Measurements from ENCODE around the gene RBM38. TPM values are rescaled to one million over a fixed set of nuclear protein-coding genes. Genes with fewer than 3 reads are reported as not detected.

Gene RBM38
- total and polyA plus RNA-seq, 9 of the 15 experiments (the other 6 are each of a cell fraction or from before 2014, with no cell fraction given) = 0.28 to 82.4 (median 33.2) TPM

DNA sequence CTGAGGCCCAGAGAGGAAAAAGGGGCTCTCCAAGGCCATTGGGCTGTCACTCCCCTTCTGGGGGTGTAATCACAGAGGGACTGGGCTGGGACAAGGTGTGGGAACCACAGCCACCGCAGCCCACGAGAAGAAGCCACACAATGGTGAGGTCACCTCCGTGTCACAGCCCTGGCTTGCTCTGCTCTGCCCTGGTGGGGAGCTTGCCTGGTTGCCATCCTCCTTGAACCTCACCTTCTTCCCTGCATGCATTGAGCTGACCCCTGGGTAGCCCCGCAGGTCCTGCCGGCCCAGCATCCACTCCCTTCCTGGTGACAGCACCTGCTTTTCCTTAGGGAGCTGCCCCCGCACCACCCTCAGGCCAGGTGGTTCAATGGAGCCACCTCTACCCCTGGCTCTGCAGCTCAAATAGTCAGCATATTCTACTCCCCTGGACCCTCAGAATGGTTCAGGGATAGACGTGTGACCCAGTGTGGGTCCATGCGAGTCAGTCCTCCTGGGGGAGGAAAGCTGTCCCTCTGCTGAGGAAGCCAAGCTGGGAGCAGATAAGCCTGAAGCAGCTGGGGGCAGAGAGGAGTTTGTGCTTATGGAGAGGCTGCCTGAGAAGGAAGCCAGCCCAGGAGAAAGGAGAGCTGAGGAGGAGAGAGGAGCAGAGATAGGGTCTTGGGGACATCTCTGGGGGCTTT lies 21.3 kb downstream of the RBM38 start (continued):
- TF ChIP-seq EGR1 (conservative IDR thresholded peaks at IDR 0.05) (0 out of 2 replicates have a peak, but pooled peaks have one; percentile 8), NR2C1 (IDR thresholded peaks at IDR 0.05) (no peak), NR2C1 (tag; IDR thresholded peaks at IDR 0.05) (0 out of 2 replicates have a peak, but pooled peaks have one; percentile 20), BDP1 (IDR thresholded peaks at IDR 0.05; ENCODE audit: insufficient read depth, insufficient read length) (no peak), ZNF707 (CRISPR knock-in tag; conservative IDR thresholded peaks at IDR 0.05) (no peak), MTF1 (CRISPR knock-in tag; IDR thresholded peaks at IDR 0.05; ENCODE audit: borderline replicate concordance) (no peak), TAF15 (IDR thresholded peaks at IDR 0.05; ENCODE audit: low read depth, low read length) (no peak), HSF4 (CRISPR knock-in tag; IDR thresholded peaks at IDR 0.05; ENCODE audit: borderline replicate concordance) (no peak), POLR2B (IDR thresholded peaks at IDR 0.05; ENCODE audit: low read depth, partially characterized antibody) (no peak), ARID2 (IDR thresholded peaks at IDR 0.05) (no peak), KDM4B (IDR thresholded peaks at IDR 0.05; ENCODE audit: borderline replicate concordance in 2 of 2, low read depth in 1 of 2) (no peak)
- TF ChIP-seq, protein P1, sequence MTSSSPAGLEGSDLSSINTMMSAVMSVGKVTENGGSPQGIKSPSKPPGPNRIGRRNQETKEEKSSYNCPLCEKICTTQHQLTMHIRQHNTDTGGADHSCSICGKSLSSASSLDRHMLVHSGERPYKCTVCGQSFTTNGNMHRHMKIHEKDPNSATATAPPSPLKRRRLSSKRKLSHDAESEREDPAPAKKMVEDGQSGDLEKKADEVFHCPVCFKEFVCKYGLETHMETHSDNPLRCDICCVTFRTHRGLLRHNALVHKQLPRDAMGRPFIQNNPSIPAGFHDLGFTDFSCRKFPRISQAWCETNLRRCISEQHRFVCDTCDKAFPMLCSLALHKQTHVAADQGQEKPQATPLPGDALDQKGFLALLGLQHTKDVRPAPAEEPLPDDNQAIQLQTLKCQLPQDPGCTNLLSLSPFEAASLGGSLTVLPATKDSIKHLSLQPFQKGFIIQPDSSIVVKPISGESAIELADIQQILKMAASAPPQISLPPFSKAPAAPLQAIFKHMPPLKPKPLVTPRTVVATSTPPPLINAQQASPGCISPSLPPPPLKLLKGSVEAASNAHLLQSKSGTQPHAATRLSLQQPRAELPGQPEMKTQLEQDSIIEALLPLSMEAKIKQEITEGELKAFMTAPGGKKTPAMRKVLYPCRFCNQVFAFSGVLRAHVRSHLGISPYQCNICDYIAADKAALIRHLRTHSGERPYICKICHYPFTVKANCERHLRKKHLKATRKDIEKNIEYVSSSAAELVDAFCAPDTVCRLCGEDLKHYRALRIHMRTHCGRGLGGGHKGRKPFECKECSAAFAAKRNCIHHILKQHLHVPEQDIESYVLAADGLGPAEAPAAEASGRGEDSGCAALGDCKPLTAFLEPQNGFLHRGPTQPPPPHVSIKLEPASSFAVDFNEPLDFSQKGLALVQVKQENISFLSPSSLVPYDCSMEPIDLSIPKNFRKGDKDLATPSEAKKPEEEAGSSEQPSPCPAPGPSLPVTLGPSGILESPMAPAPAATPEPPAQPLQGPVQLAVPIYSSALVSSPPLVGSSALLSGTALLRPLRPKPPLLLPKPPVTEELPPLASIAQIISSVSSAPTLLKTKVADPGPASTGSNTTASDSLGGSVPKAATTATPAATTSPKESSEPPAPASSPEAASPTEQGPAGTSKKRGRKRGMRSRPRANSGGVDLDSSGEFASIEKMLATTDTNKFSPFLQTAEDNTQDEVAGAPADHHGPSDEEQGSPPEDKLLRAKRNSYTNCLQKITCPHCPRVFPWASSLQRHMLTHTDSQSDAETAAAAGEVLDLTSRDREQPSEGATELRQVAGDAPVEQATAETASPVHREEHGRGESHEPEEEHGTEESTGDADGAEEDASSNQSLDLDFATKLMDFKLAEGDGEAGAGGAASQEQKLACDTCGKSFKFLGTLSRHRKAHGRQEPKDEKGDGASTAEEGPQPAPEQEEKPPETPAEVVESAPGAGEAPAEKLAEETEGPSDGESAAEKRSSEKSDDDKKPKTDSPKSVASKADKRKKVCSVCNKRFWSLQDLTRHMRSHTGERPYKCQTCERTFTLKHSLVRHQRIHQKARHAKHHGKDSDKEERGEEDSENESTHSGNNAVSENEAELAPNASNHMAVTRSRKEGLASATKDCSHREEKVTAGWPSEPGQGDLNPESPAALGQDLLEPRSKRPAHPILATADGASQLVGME (CRISPR knock-in tag; IDR thresholded peaks at IDR 0.05) = 0 out of 2 replicates have a peak, but pooled peaks have one; percentile 69
- TF ChIP-seq, protein P2, sequence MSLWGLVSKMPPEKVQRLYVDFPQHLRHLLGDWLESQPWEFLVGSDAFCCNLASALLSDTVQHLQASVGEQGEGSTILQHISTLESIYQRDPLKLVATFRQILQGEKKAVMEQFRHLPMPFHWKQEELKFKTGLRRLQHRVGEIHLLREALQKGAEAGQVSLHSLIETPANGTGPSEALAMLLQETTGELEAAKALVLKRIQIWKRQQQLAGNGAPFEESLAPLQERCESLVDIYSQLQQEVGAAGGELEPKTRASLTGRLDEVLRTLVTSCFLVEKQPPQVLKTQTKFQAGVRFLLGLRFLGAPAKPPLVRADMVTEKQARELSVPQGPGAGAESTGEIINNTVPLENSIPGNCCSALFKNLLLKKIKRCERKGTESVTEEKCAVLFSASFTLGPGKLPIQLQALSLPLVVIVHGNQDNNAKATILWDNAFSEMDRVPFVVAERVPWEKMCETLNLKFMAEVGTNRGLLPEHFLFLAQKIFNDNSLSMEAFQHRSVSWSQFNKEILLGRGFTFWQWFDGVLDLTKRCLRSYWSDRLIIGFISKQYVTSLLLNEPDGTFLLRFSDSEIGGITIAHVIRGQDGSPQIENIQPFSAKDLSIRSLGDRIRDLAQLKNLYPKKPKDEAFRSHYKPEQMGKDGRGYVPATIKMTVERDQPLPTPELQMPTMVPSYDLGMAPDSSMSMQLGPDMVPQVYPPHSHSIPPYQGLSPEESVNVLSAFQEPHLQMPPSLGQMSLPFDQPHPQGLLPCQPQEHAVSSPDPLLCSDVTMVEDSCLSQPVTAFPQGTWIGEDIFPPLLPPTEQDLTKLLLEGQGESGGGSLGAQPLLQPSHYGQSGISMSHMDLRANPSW (CRISPR knock-in tag; IDR thresholded peaks at IDR 0.05) = no peak
- TF ChIP-seq, protein P3, sequence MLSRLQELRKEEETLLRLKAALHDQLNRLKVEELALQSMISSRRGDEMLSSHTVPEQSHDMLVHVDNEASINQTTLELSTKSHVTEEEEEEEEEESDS (CRISPR knock-in tag; IDR thresholded peaks at IDR 0.05) = no peak
- TF ChIP-seq, protein P4, sequence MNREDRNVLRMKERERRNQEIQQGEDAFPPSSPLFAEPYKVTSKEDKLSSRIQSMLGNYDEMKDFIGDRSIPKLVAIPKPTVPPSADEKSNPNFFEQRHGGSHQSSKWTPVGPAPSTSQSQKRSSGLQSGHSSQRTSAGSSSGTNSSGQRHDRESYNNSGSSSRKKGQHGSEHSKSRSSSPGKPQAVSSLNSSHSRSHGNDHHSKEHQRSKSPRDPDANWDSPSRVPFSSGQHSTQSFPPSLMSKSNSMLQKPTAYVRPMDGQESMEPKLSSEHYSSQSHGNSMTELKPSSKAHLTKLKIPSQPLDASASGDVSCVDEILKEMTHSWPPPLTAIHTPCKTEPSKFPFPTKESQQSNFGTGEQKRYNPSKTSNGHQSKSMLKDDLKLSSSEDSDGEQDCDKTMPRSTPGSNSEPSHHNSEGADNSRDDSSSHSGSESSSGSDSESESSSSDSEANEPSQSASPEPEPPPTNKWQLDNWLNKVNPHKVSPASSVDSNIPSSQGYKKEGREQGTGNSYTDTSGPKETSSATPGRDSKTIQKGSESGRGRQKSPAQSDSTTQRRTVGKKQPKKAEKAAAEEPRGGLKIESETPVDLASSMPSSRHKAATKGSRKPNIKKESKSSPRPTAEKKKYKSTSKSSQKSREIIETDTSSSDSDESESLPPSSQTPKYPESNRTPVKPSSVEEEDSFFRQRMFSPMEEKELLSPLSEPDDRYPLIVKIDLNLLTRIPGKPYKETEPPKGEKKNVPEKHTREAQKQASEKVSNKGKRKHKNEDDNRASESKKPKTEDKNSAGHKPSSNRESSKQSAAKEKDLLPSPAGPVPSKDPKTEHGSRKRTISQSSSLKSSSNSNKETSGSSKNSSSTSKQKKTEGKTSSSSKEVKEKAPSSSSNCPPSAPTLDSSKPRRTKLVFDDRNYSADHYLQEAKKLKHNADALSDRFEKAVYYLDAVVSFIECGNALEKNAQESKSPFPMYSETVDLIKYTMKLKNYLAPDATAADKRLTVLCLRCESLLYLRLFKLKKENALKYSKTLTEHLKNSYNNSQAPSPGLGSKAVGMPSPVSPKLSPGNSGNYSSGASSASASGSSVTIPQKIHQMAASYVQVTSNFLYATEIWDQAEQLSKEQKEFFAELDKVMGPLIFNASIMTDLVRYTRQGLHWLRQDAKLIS (CRISPR knock-in tag; IDR thresholded peaks at IDR 0.05) = no peak
